SK-N-SH (cell line): ENCODE data around the gene OST4. TPM values are rescaled to one million over a fixed set of nuclear protein-coding genes. Genes with fewer than 3 reads are reported as not detected.

ENCODE experiments used
- CTCF ChIA-PET: fragments of 300-600, 350-600 bp; formaldehyde crosslinking; extraction: SDS; loops from one replicate; lab custom pipeline; 2021; lab: Yijun Ruan, JAX
- POLR2A ChIA-PET: fragments of 350-600 bp; sonication (Branson Sonifier 250); formaldehyde crosslinking; extraction: SDS; loops from one replicate; lab custom pipeline; 2020; ENCODE audit warnings: antibody characterized with exemption, inconsistent platforms; lab: Yijun Ruan, JAX
- DNase-seq: peaks from one replicate; pipeline ENCODE4 v3.0.0; 2012
- H2AFZ ChIP-seq: fragments of 200-600 bp; sonication (generic); 2 replicates; pipeline ENCODE4 v1.8.1; 2016; ENCODE audit warnings: antibody characterized with exemption, mild to moderate bottlenecking, low read depth
- H3F3A ChIP-seq: fragments of 200-600 bp; sonication (generic); replicated peaks from 2 replicates; pipeline ENCODE3; 2016; ENCODE audit warnings: antibody characterized with exemption, mild to moderate bottlenecking; ENCODE audit not compliant: insufficient read depth
- H3K27ac ChIP-seq, 2 experiments: fragments of 200-500 bp in 1 of 2; fragments of 200-600 bp in 1 of 2; sonication (Bioruptor generic) in 1 of 2; sonication (generic), shearing (Covaris generic) in 1 of 2; 2 replicates each; pipeline versions ENCODE4 v1.5.1 to v1.6.1; 2014 to 2016; ENCODE audit warnings: low read depth in 2 of 2, inconsistent platforms in 1 of 2, low read length in 1 of 2, mild to moderate bottlenecking in 1 of 2, mixed read lengths in 1 of 2
- H3K27me3 ChIP-seq: fragments of 200-600 bp; sonication (generic), shearing (Covaris generic); 2 replicates; pipeline ENCODE4 v1.6.1; 2016; ENCODE audit warnings: mixed run types; ENCODE audit not compliant: insufficient read depth
- H3K36me3 ChIP-seq, 2 experiments: fragments of 200-500 bp in 1 of 2; fragments of 200-600 bp in 1 of 2; sonication (Bioruptor generic) in 1 of 2; sonication (generic) in 1 of 2; replicated peaks in 1 of 2; 2 replicates each; pipeline versions ENCODE3 to v1.5.1; 2014 to 2016; ENCODE audit warnings: low read length in 1 of 2, mild to moderate bottlenecking in 1 of 2; ENCODE audit not compliant: insufficient read depth in 2 of 2, control insufficient read depth in 1 of 2
- H3K4me1 ChIP-seq, 2 experiments: fragments of 200-500 bp in 1 of 2; fragments of 200-600 bp in 1 of 2; sonication (Bioruptor generic) in 1 of 2; sonication (generic), shearing (Covaris generic) in 1 of 2; 2 replicates each; pipeline versions ENCODE4 v1.5.1 to v1.6.1; 2014 to 2016; ENCODE audit warnings: low read depth in 1 of 2, low read length in 1 of 2, mixed run types in 1 of 2; ENCODE audit not compliant: insufficient read depth in 2 of 2, control insufficient read depth in 1 of 2
- H3K4me2 ChIP-seq: fragments of 200-600 bp; sonication (generic), shearing (Covaris generic); 2 replicates; pipeline ENCODE4 v1.6.1; 2017; ENCODE audit warnings: mixed run types
- H3K4me3 ChIP-seq, 2 experiments: fragments of 200-500 bp in 1 of 2; fragments of 200-600 bp in 1 of 2; sonication (Bioruptor generic) in 1 of 2; sonication (generic), shearing (Covaris generic) in 1 of 2; 2 replicates each; pipeline versions ENCODE4 v1.5.1 to v1.8.1; 2014 to 2016; ENCODE audit warnings: low read depth in 2 of 2, inconsistent platforms in 1 of 2, low read length in 1 of 2, mild to moderate bottlenecking in 1 of 2, mixed read lengths in 1 of 2, moderate library complexity in 1 of 2
- H3K79me2 ChIP-seq: fragments of 200-600 bp; sonication (generic); 2 replicates; pipeline ENCODE4 v1.8.1; 2017; ENCODE audit warnings: mild to moderate bottlenecking; ENCODE audit not compliant: insufficient read depth
- H3K9ac ChIP-seq: fragments of 200-600 bp; sonication (generic); 2 replicates; pipeline ENCODE4 v1.6.1; 2017; ENCODE audit warnings: mixed run types
- H3K9me2 ChIP-seq: fragments of 200-600 bp; sonication (generic); 2 replicates; pipeline ENCODE4 v1.6.1; 2017; ENCODE audit warnings: mixed run types
- H3K9me3 ChIP-seq: fragments of 200-600 bp; sonication (generic); 2 replicates; pipeline ENCODE4 v1.6.1; 2017; ENCODE audit warnings: mixed run types, mild to moderate bottlenecking, moderate library complexity
- H4K20me1 ChIP-seq: fragments of 200-600 bp; sonication (generic); 2 replicates; pipeline ENCODE4 v1.6.1; 2017; ENCODE audit warnings: mild to moderate bottlenecking, mixed run types; ENCODE audit not compliant: insufficient read depth
- CHD2 ChIP-seq: fragments of 150-350 bp; IDR thresholded peaks from 2 replicates; pipeline ENCODE4 v1.6.1; 2018; ENCODE audit warnings: low read length; ENCODE audit not compliant: partially characterized antibody
- EP300 ChIP-seq, 2 experiments: IDR thresholded peaks; 2 replicates each; pipeline versions ENCODE4 v1.4.0 to v1.6.1; 2012; ENCODE audit warnings: borderline replicate concordance in 1 of 2, low read depth in 1 of 2, low read length in 1 of 2
- FOSL2 ChIP-seq: IDR thresholded peaks from 2 replicates; pipeline ENCODE4 v1.4.0; 2012; ENCODE audit warnings: low read depth, mild to moderate bottlenecking, moderate library complexity, borderline replicate concordance
- FOXJ3 ChIP-seq: sonication (generic); formaldehyde crosslinking; IDR thresholded peaks from 2 replicates; pipeline ENCODE4 v1.5.1; 2020; ENCODE audit warnings: mild to moderate bottlenecking, missing genetic modification reagents
- FOXM1 ChIP-seq: IDR thresholded peaks from 2 replicates; pipeline ENCODE4 v1.4.0; 2012; ENCODE audit warnings: low read depth, mild to moderate bottlenecking
- IRF3 ChIP-seq: fragments of 150-350 bp; IDR thresholded peaks from 2 replicates; pipeline ENCODE4 v1.6.1; 2016; ENCODE audit warnings: mild to moderate bottlenecking, low read depth, low read length
- MXI1 ChIP-seq: IDR thresholded peaks from 2 replicates; pipeline ENCODE4 v1.6.1; 2012; ENCODE audit warnings: mild to moderate bottlenecking, low read depth, low read length, improper control_type of control experiment
- NFIC ChIP-seq: IDR thresholded peaks from 2 replicates; pipeline ENCODE4 v1.4.0; 2012; ENCODE audit warnings: borderline replicate concordance
- PBX3 ChIP-seq: IDR thresholded peaks from 2 replicates; pipeline ENCODE4; 2012
- POLR2AphosphoS5 ChIP-seq: IDR thresholded peaks from 2 replicates; pipeline ENCODE4 v1.6.1; 2012; ENCODE audit warnings: low read depth, low read length
- RFX5 ChIP-seq: IDR thresholded peaks from 2 replicates; pipeline ENCODE4 v1.6.1; 2012; ENCODE audit warnings: mild to moderate bottlenecking, improper control_type of control experiment, low read length
- RXRA ChIP-seq: IDR thresholded peaks from 2 replicates; pipeline ENCODE4 v1.4.0; 2012; ENCODE audit warnings: low read depth, mild to moderate bottlenecking, borderline replicate concordance
- SIN3A ChIP-seq: IDR thresholded peaks from 2 replicates; pipeline ENCODE4 v1.6.1; 2012; ENCODE audit warnings: low read depth, mild to moderate bottlenecking, low read length, moderate library complexity, borderline replicate concordance
- TEAD4 ChIP-seq: IDR thresholded peaks from 2 replicates; pipeline ENCODE4 v1.4.0; 2012; ENCODE audit warnings: mild to moderate bottlenecking, borderline replicate concordance; ENCODE audit not compliant: insufficient read depth
- USF1 ChIP-seq: IDR thresholded peaks from 2 replicates; pipeline ENCODE4 v1.4.0; 2012; ENCODE audit warnings: low read depth, borderline replicate concordance
- USF2 ChIP-seq: fragments of 150-350 bp; IDR thresholded peaks from 2 replicates; pipeline ENCODE4 v1.6.1; 2017; ENCODE audit warnings: antibody characterized with exemption, low read length, low read depth, borderline replicate concordance
- YY1 ChIP-seq: IDR thresholded peaks from 2 replicates; pipeline ENCODE4 v1.4.0; 2012; ENCODE audit warnings: low read depth, mild to moderate bottlenecking
- WGBS: methylation state at CpG from one replicate; pipeline ENCODE4 v1.1.6; 2017; ENCODE audit warnings: low lambda C conversion rate; 5-methylcytosine and 5-hydroxymethylcytosine counted together
- polyA plus RNA-seq, 3 experiments: library from polyadenylated mRNA; depleted of rRNA; stranded (reverse); fragments of >200 nt; gene quantifications; 2 replicates each; pipeline ENCODE4 v1.2.3, GENCODE V29; 2012

Gene OST4
- polyA plus RNA-seq, 1 of the 3 experiments (the other 2 are of a cell fraction), result 1,851 TPM

- TF ChIP-seq IRF3 (no peak), PBX3 (no peak), NFIC (no peak), RFX5 (no peak), EP300 (IDR thresholded peaks at IDR 0.05; ENCODE audit: borderline replicate concordance in 1 of 2, low read depth in 1 of 2, low read length in 1 of 2) (no peak), TEAD4 (no peak)
- TF ChIP-seq, all 33 proteins: peak for 0
Measured at GRCh38 chr2:27058210-27058609, 13.2 kb downstream of the OST4 start (continued).

GRCh38 chr2:27057184-27057583 is 14.3 kb downstream of the OST4 start:
- TF ChIP-seq YY1 (no peak), SIN3A (no peak), POLR2AphosphoS5 (peak; percentile 13; the same call in 1 of the 2 replicates)
- H3K9me2 ChIP-seq, result no peaks in the 10 kb centered on the region
- H3K4me3 ChIP-seq, result no peak overlapping the region
- 95% methylated on average over 6 of the region's 6 CpGs for WGBS
- H3K27ac ChIP-seq, result no peak overlapping the region; a peak in 1 of 4 replicates
- H3K9ac ChIP-seq, result no peak overlapping the region
- no peaks in the 10 kb centered on the region for H3K79me2 ChIP-seq
- ChIA-PET CTCF (interaction anchor here (0.7 to 13.5 kb wide), 5 partner anchors 12 to 135 kb away, joined by 3 to 216 read pairs (median 4); partner anchors contain the start of genes EMILIN1, KHK and OST4), POLR2A (interaction anchor here (1.6 to 3.2 kb wide), 2 partner anchors 9 to 15 kb away, joined by 10 to 17 read pairs; partner anchors contain the start of gene OST4)
- H3K36me3 ChIP-seq, result peaks cover 13 to 59% of the 10 kb centered on the region in 2 experiments
- peaks cover 4 to 9% of the 10 kb centered on the region in 2 experiments; a peak in 1 of 4 replicates for H3K4me1 ChIP-seq
- H2AFZ ChIP-seq, result no peak overlapping the region
- no peaks in the 10 kb centered on the region for H4K20me1 ChIP-seq
- no peaks in the 10 kb centered on the region for H3K27me3 ChIP-seq
- H3K9me3 ChIP-seq, result no peaks in the 10 kb centered on the region
- no peak overlapping the region for H3K4me2 ChIP-seq
- DNase-seq, result no peak
- H3F3A ChIP-seq, result peaks cover 9% of the 10 kb centered on the region

- 97% methylated on average over 11 of the region's 11 CpGs for WGBS
- POLR2A ChIA-PET, result interaction anchor here (0.7 to 3.3 kb wide), 4 partner anchors 10 to 42 kb away, joined by 3 to 17 read pairs (median 8); partner anchors contain the start of gene OST4
- no peak overlapping the region for H2AFZ ChIP-seq
- no peak for TF ChIP-seq FOXM1
- no peak for TF ChIP-seq PBX3
- no peak for TF ChIP-seq EP300 (IDR thresholded peaks at IDR 0.05; ENCODE audit: borderline replicate concordance in 1 of 2, low read depth in 1 of 2, low read length in 1 of 2)
- TF ChIP-seq USF2, result no peak
- TF ChIP-seq IRF3, result no peak
- no peak for TF ChIP-seq FOSL2
- TF ChIP-seq FOXJ3 (CRISPR knock-in tag), result no peak
- TF ChIP-seq POLR2AphosphoS5, result no peak
- TF ChIP-seq YY1, result no peak
- TF ChIP-seq MXI1, result no peak
- TF ChIP-seq USF1, result no peak
- TF ChIP-seq CHD2, result no peak
- no peak for TF ChIP-seq RXRA
- no peaks in the 10 kb centered on the region for H3K27me3 ChIP-seq
- H4K20me1 ChIP-seq, result no peaks in the 10 kb centered on the region
- H3F3A ChIP-seq, result peaks cover 26% of the 10 kb centered on the region
- CTCF ChIA-PET, result interaction anchor here (0.9 to 13.5 kb wide), 4 partner anchors 15 to 98 kb away, joined by 3 to 216 read pairs (median 55); partner anchors contain the start of genes EMILIN1, KHK and OST4
- H3K27ac ChIP-seq, result no peak overlapping the region
- no peaks in the 10 kb centered on the region for H3K79me2 ChIP-seq
- H3K4me2 ChIP-seq, result no peak overlapping the region
- H3K4me3 ChIP-seq, result no peak overlapping the region
- no peak overlapping the region for H3K9ac ChIP-seq
- no peaks in the 10 kb centered on the region for H3K9me2 ChIP-seq
- H3K36me3 ChIP-seq, result peaks cover 13 to 56% of the 10 kb centered on the region in 2 experiments
- H3K4me1 ChIP-seq, result peaks cover 4 to 9% of the 10 kb centered on the region in 2 experiments; a peak in 2 of 4 replicates
- DNase-seq, result no peak
- no peaks in the 10 kb centered on the region for H3K9me3 ChIP-seq
Measured at GRCh38 chr2:27054721-27055120, 16.7 kb downstream of the OST4 start.
